Measurements from ENCODE around the gene HSF2BP.
"Not testable (repeated sequence)": the region's sequence is repeated elsewhere in the genome, so short reads cannot be mapped to it uniquely, and the experiment has no call there.

DNA sequence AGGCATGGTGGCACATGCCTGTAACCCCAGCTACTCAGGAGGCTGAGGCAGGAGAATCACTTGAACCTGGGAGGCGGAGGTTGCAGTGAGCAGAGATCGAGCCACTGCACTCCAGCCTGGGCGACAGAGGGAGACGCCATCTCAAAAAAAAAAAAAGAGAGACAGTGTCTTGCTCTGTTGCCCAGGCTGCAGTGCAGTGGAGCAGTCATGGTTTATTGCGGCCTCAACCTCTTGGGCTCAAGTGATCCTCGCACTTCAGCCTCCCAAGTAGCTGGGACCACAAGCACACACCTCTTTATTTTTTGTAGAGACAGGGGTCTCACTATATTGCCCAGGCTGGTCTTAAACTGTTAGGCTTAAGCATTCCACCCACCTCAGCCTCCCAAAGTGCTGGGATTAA is 21.1 kb upstream of the HSF2BP start:
- not testable (repeated sequence) for TF ChIP-seq CTCF, POLR2A, POLR2AphosphoS5 (IDR thresholded peaks at IDR 0.05)
